AG04449 (cell line): Measurements from ENCODE around the gene PEMT.

ENCODE experiments used
- CTCF ChIA-PET: fragments of 350-600 bp; formaldehyde crosslinking; extraction: SDS; loops from one replicate; lab custom pipeline; 2021; ENCODE audit warnings: antibody characterized with exemption; lab: Yijun Ruan, JAX
- POLR2A ChIA-PET: fragments of 400-600, 350-600 bp; formaldehyde crosslinking; extraction: SDS; loops from one replicate; lab custom pipeline; 2020; ENCODE audit warnings: antibody characterized with exemption, inconsistent platforms; lab: Yijun Ruan, JAX
- DNase-seq: peaks from one replicate; pipeline ENCODE4 v3.0.0-alpha.2; 2010; ENCODE audit warnings: low read depth, low spot score
- H3K4me3 ChIP-seq: 2 replicates; pipeline ENCODE4 v1.5.1; 2011; ENCODE audit warnings: low read depth, mild to moderate bottlenecking, control low read depth, low read length
- TF ChIP-seq, protein P1 (sequence below): IDR thresholded peaks from one replicate; pipeline ENCODE4 v1.5.1; 2011; ENCODE audit warnings: mild to moderate bottlenecking, moderate library complexity, low read length, control low read depth, inconsistent platforms; ENCODE audit not compliant: insufficient read depth; ENCODE audit errors: missing control alignments

PEMT gene

DNA sequence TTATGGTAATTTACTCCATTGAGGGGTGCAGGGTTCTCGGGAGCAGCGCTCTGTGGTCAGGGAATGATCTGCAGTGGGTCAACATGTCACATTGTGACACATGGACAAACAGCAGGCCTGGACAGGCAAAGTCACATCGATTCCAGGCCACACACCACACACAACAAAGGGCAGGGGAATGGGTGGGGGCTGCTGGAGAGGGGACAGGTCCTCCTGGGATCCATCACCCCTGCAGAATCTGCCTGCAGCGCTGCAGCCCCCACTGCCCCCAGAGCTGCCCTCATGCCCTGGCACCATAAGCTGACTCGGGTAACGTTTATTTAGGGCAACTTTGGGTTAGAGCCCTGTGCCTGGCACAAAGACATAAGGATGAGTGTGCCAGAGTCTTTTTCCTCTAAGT is 9.1 kb downstream of the PEMT start:
- CTCF ChIA-PET, result interaction anchor here (0.7 to 4.8 kb wide), 3 partner anchors 14 to 226 kb away, joined by 3 to 23 read pairs (median 7); partner anchors contain the start of gene RASD1
- H3K4me3 ChIP-seq, result no peak overlapping the region
- TF ChIP-seq, protein P1, sequence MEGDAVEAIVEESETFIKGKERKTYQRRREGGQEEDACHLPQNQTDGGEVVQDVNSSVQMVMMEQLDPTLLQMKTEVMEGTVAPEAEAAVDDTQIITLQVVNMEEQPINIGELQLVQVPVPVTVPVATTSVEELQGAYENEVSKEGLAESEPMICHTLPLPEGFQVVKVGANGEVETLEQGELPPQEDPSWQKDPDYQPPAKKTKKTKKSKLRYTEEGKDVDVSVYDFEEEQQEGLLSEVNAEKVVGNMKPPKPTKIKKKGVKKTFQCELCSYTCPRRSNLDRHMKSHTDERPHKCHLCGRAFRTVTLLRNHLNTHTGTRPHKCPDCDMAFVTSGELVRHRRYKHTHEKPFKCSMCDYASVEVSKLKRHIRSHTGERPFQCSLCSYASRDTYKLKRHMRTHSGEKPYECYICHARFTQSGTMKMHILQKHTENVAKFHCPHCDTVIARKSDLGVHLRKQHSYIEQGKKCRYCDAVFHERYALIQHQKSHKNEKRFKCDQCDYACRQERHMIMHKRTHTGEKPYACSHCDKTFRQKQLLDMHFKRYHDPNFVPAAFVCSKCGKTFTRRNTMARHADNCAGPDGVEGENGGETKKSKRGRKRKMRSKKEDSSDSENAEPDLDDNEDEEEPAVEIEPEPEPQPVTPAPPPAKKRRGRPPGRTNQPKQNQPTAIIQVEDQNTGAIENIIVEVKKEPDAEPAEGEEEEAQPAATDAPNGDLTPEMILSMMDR, result no peak
- POLR2A ChIA-PET, result no interaction called here
- DNase-seq, result no peak

DNA sequence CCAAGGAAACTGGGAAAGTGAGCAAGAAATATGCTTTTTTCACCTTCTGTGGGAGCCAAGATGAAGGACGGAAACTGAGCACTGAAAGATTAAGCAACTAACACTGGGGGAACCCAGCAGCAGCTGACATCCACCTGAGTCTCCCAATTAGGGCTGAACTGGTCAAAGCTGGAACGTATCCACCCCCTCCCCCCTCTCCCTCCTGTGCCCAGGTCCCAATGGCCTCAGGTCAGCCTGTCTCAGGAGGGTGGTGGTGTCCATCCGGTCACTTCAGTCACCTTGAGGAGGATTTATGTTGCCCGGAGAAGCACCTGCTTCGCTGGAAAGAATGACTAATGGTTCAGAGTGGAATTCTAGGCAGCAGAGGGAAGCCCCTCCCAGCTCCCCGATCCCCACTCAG is 10.0 kb downstream of the PEMT start:
- POLR2A ChIA-PET, result no interaction called here
- H3K4me3 ChIP-seq, result no peak overlapping the region
- CTCF ChIA-PET, result interaction anchor here (1.3 to 4.8 kb wide), 4 partner anchors 9 to 227 kb away, joined by 4 to 23 read pairs (median 8); partner anchors contain the start of gene RASD1
- TF ChIP-seq, protein P1, result no peak
- no peak for DNase-seq

GRCh38 chr17:17580662-17581470 is 10.6 kb downstream of the PEMT start:
- TF ChIP-seq, protein P1, result no peak
- POLR2A ChIA-PET, result interaction anchor here (0.6 kb wide), 1 partner anchor 12 kb away, joined by 3 read pairs; no protein-coding TSS in a partner anchor
- H3K4me3 ChIP-seq, result no peak overlapping the region
- DNase-seq, result no peak
- CTCF ChIA-PET, result interaction anchor here (0.7 to 4.8 kb wide), 6 partner anchors 10 to 226 kb away, joined by 3 to 23 read pairs (median 6); partner anchors contain the start of gene RASD1

DNA sequence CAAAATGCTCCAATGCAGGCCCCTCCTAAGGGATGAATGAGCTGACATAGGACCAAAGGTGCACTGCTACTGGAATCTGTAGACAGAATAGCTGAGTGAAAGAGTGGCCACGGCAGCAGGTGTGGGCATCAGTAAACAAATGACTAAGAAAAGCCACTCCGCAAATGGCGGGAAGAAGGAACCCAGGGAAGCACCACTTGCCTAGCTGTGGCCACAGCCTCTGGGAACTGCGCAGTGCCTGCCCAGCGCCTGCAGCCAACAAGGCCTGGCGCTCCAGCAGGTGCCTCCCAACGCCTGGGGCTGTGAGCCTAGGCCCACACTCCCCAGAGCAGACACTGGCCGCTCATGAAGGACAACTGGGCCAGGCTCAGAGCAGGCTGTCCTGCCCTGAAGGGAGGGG is 11.8 kb downstream of the PEMT start:
- TF ChIP-seq, protein P1, result no peak
- DNase-seq, result no peak
- POLR2A ChIA-PET, result no interaction called here
- no peak overlapping the region for H3K4me3 ChIP-seq
- CTCF ChIA-PET, result interaction anchor here (1.0 to 4.8 kb wide), 4 partner anchors 11 to 225 kb away, joined by 4 to 23 read pairs (median 9); partner anchors contain the start of gene RASD1

- H3K4me3 ChIP-seq, result no peak overlapping the region
- ChIA-PET POLR2A (no interaction called here), CTCF (interaction anchor here (1.0 to 2.7 kb wide), 6 partner anchors 9 to 223 kb away, joined by 3 to 18 read pairs (median 4); partner anchors contain the start of gene RASD1)
- DNase-seq, result no peak
- TF ChIP-seq, protein P1, result no peak
These were observed 14.1 kb downstream of the PEMT start for GRCh38 chr17:17577373-17577772.

DNA sequence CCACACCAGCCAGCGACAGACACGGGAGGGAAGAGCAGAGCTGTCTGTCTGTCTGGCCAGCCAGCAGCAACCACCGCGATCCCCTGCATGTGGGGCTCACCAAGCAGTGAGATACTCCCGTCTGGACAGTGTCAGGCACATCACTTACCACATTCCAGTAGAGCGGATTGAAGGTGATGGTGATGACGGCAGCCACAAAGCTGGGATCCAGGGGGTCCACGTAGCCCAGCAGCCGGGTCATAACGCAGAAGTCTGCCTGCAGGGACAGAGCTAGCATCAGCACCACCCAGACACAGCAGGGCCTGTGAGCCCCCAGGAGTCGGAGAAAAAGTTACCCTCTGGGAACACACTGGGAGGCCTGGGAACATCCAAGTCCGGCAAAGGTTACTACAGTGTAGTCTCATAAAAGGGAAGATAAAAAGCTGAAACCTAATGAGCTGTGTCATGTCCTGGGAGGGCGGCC is 14.7 kb downstream of the PEMT start:
- TF ChIP-seq, protein P1, result no peak
- no peak for DNase-seq
- no peak overlapping the region for H3K4me3 ChIP-seq
- ChIA-PET POLR2A (no interaction called here), CTCF (interaction anchor here (1.0 to 2.7 kb wide), 6 partner anchors 9 to 222 kb away, joined by 3 to 18 read pairs (median 4); partner anchors contain the start of gene RASD1)
